ENCODE results near the gene TNFSF9. TPM values are rescaled to one million over a fixed set of nuclear protein-coding genes. Genes with fewer than 3 reads are reported as not detected.

TNFSF9 gene, protein sequence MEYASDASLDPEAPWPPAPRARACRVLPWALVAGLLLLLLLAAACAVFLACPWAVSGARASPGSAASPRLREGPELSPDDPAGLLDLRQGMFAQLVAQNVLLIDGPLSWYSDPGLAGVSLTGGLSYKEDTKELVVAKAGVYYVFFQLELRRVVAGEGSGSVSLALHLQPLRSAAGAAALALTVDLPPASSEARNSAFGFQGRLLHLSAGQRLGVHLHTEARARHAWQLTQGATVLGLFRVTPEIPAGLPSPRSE
- 1.7 and 1.8 TPM in 2 replicates for total RNA-seq (2021; fragmentation: NEBNext Ultra II Directional; extraction: Animal tissue kit (Norgen Biotek cat#: 25700))
- polyA plus RNA-seq (2011; rRNA removed): 4.4 TPM in 2 replicates
- polyA plus RNA-seq (2011; cell fraction: cytosol; rRNA removed): 2.9 TPM
- polyA plus RNA-seq (2011; cell fraction: nucleus; rRNA removed): 2.6 TPM
- polyA plus RNA-seq (2012, experiment 1 of 2): 2.6 to 3.2 TPM (median 3.1 TPM) in 4 replicates
- 3.1 TPM for polyA plus RNA-seq (2012, experiment 2 of 2)
- 8.5 TPM for polyA plus RNA-seq (2013, experiment 1 of 2)
- 10.1 TPM for polyA plus RNA-seq (2013, experiment 2 of 2)
- 1.1 and 1.3 TPM in 2 replicates for polyA minus RNA-seq (2011; rRNA and poly(A)+ RNA removed)
- 3.4 TPM for polyA minus RNA-seq (2011; cell fraction: cytosol; rRNA and poly(A)+ RNA removed)
- 5.8 TPM for polyA minus RNA-seq (2011; cell fraction: nucleus; rRNA and poly(A)+ RNA removed)
- long read RNA-seq, experiment 1, partial matches to known transcripts: 0 of 5 reads
- long read RNA-seq, experiment 1, other reads (novel, unspliced or antisense): 2 of 5 reads
- long read RNA-seq, experiment 2: 0 reads

DNA sequence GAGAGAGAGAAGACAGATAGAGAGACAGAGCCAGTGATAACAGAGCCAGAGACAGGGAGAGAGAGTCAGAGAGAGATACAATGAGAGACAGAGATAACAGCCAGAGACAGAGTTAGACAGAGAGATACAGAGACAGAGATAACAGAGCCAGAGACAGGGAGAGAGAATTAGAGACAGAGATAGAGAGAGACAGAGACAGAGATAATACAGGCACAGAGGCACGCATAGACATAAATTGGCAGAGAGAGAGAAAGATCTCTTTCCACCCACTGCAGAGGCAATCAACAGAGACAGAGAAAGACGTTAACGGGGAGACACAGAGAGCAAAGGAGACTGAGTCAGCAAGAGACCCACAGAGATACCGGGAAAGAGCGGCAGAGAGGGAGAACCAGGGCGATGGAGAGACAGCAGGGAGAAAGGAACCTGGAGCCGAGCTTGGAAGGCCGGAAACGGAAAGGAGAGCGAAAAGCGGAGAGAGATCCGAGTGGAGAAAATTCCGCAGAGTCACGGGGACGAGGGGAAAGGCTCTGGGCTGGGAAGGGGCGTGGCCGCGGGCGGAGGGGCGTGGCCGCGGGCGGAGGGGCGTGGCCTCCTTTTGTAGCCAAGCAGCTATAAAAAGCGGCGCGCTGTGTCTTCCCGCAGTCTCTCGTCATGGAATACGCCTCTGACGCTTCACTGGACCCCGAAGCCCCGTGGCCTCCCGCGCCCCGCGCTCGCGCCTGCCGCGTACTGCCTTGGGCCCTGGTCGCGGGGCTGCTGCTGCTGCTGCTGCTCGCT lies at the start of gene TNFSF9:
Gene TNFSF9 (plus strand): TSS at position 641 of the 777 bp plus-strand sequence. CDS start 11 bp downstream, at position 652.
- no peak within 1 kb of the TSS for H4K8ac ChIP-seq (ENCODE audit: extremely low read depth, insufficient read depth, low read length)
- no peaks in the 10 kb centered on the region for H3K79me2 ChIP-seq (ENCODE audit: control insufficient read depth in 1 of 2, insufficient read depth in 2 of 2, low read length in 2 of 2)
- no peak for FAIRE-seq
- ChIA-PET CTCF (ENCODE audit: partially characterized antibody) (interaction anchor here (0.6 to 1.4 kb wide), 3 partner anchors 21 to 239 kb away, joined by 3 to 4 read pairs (median 3); no protein-coding TSS in a partner anchor), POLR2A (ENCODE audit: partially characterized antibody) (interaction anchor here (0.6 to 6.7 kb wide), 25 partner anchors 9 to 243 kb away, joined by 3 to 72 read pairs (median 3); partner anchors contain the start of genes CD70, GPR108 and SLC25A23)
- peak within 1 kb of the TSS; percentile 68 to 89 (median 72) for H3K4me3 ChIP-seq (ENCODE audit: extremely low read depth in 1 of 4, insufficient read depth in 2 of 4, low read depth in 3 of 4, low read length in 4 of 4)
- H2BK5ac ChIP-seq (ENCODE audit: low read depth, low read length): peak within 1 kb of the TSS; percentile 66; the same call in 1 of the 2 replicates
- peak within 1 kb of the TSS; percentile 22 for H4K91ac ChIP-seq (replicated peaks; ENCODE audit: insufficient read length, low read length)
- no peak within 1 kb of the TSS for H3K23ac ChIP-seq (ENCODE audit: insufficient read length)
- peaks cover 17 to 42% (median 39%) of the 10 kb centered on the region in 4 experiments for H3K27me3 ChIP-seq (replicated peaks in 1 of 4; ENCODE audit: control insufficient read depth in 3 of 4, extremely low read depth in 1 of 4, insufficient read depth in 3 of 4, low read length in 3 of 4)
- H3K9ac ChIP-seq (replicated peaks in 1 of 4; ENCODE audit: extremely low read depth in 1 of 4, low read depth in 3 of 4, low read length in 3 of 4): peak within 1 kb of the TSS; percentile 34 to 83 (median 58)
- no peaks in the 10 kb centered on the region for H3K9me3 ChIP-seq (ENCODE audit: insufficient read depth in 2 of 2, low read depth in 1 of 2, low read length in 1 of 2)
- no peak within 1 kb of the TSS for H3K14ac ChIP-seq (ENCODE audit: insufficient read length)
- peak within 1 kb of the TSS; percentile 3 for H3K4ac ChIP-seq (replicated peaks; ENCODE audit: insufficient read length, low read depth, low read length)
- peaks cover 0 to 4% of the 10 kb centered on the region in 2 experiments for H4K20me1 ChIP-seq (replicated peaks in 1 of 2; ENCODE audit: control insufficient read depth in 1 of 2, insufficient read depth in 2 of 2, low read length in 2 of 2)
- peaks cover 5 to 29% (median 19%) of the 10 kb centered on the region in 4 experiments for H3K4me1 ChIP-seq (replicated peaks in 1 of 4; ENCODE audit: control insufficient read depth in 3 of 4, insufficient read depth in 4 of 4, low read length in 3 of 4)
- H2BK15ac ChIP-seq (ENCODE audit: low read length): peak within 1 kb of the TSS; percentile 97; the same call in 1 of the 2 replicates
- peaks cover 4% of the 10 kb centered on the region for H3K79me1 ChIP-seq (ENCODE audit: low read depth, low read length)
- H3K36me3 ChIP-seq (ENCODE audit: control insufficient read depth in 2 of 4, insufficient read depth in 4 of 4, low read length in 3 of 4): no peaks in the 10 kb centered on the region; a peak in 1 of 8 replicates
- H2BK120ac ChIP-seq (replicated peaks; ENCODE audit: low read depth, low read length): peak within 1 kb of the TSS; percentile 16
- peak within 1 kb of the TSS; percentile 43 for H3K56ac ChIP-seq (replicated peaks; ENCODE audit: insufficient read length, low read depth, low read length)
- WGBS, 2 experiments (ENCODE audit: extremely low coverage in 1 of 2, insufficient coverage in 1 of 2, insufficient read length in 1 of 2, insufficient replicate concordance in 2 of 2, low coverage in 1 of 2, low lambda C conversion rate in 2 of 2, missing lambda C conversion rate in 1 of 2): 3% methylated on average over 30 of the region's 44 CpGs; no CpG with 5 or more reads in 1 of the 2 experiments
- H2BK12ac ChIP-seq (ENCODE audit: low read depth, low read length): peak within 1 kb of the TSS; percentile 94; the same call in 1 of the 2 replicates
- H3K27ac ChIP-seq (ENCODE audit: low read depth, low read length): no peak within 1 kb of the TSS
- peaks cover 20% of the 10 kb centered on the region for H3K23me2 ChIP-seq (ENCODE audit: low read depth, low read length)
- peak in 1 of 2 experiments; percentile 96 for DNase-seq (ENCODE audit: low read depth in 1 of 2, low spot score in 2 of 2)
- H3K4me2 ChIP-seq (ENCODE audit: insufficient read depth in 1 of 2, low read depth in 2 of 2, low read length in 2 of 2): peak within 1 kb of the TSS; percentile 98 to 100
- peak within 1 kb of the TSS; percentile 96; the same call in 1 of the 2 replicates for H2AFZ ChIP-seq (ENCODE audit: low read length)
- H2BK20ac ChIP-seq (ENCODE audit: low read length): peak within 1 kb of the TSS; percentile 90; the same call in 1 of the 2 replicates
- peak within 1 kb of the TSS; percentile 55 for H4K5ac ChIP-seq (ENCODE audit: insufficient read length, low read depth, low read length)
- H3K18ac ChIP-seq (ENCODE audit: extremely low read depth, low read length): peak within 1 kb of the TSS; percentile 93
- peak within 1 kb of the TSS; percentile 90; the same call in 1 of the 2 replicates for H2AK5ac ChIP-seq (ENCODE audit: low read depth, low read length)
- TF ChIP-seq POLR2AphosphoS5 (IDR thresholded peaks at IDR 0.05; ENCODE audit: low read depth, low read length) (peak; percentile 89; the same call in 1 of the 2 replicates), MAFK (IDR thresholded peaks at IDR 0.05; ENCODE audit: low read depth, low read length) (peak; percentile 59; the same call in 1 of the 2 replicates), HDAC6 (IDR thresholded peaks at IDR 0.05; ENCODE audit: low read depth, low read length) (no peak), SP2 (IDR thresholded peaks at IDR 0.05; ENCODE audit: low read length) (no peak), TBP (IDR thresholded peaks at IDR 0.05; ENCODE audit: low read depth, low read length) (peak; percentile 95), PHF8 (conservative IDR thresholded peaks at IDR 0.05; ENCODE audit: low read depth, low read length) (peak; percentile 70), SP1 (IDR thresholded peaks at IDR 0.05; ENCODE audit: low read depth, low read length) (peak; percentile 64; the same call in 1 of the 2 replicates), CREB1 (IDR thresholded peaks at IDR 0.05) (peak; percentile 79), BACH1 (IDR thresholded peaks at IDR 0.05; ENCODE audit: low read length) (peak; percentile 87)

All from H1 (cell line).